Right cardiac atrium (tissue), 5 donors: Measurements from ENCODE around the gene TLL2. TPM values are rescaled to one million over a fixed set of nuclear protein-coding genes. Genes with fewer than 3 reads are reported as not detected.

Source experiments
- ATAC-seq, 2 donors: fragments of 200-7000 bp; cut with Tn5 transposase; one replicate each; pipeline versions ENCODE4 v1.8.0 to v1.9.1; 2020; ENCODE audit warnings: moderate library complexity in 2 of 2, mild to moderate bottlenecking in 1 of 2
- DNase-seq, 3 donors: peaks; one replicate each; pipeline ENCODE4 v3.0.0-alpha.2; 2020
- H3K27ac ChIP-seq: one replicate; pipeline ENCODE4 v1.5.1; 2013; ENCODE audit warnings: mild to moderate bottlenecking, low read length, control low read depth, moderate library complexity
- H3K27me3 ChIP-seq: one replicate; pipeline ENCODE4 v1.6.1; 2013; ENCODE audit not compliant: control insufficient read depth, insufficient read depth
- H3K4me1 ChIP-seq: one replicate; pipeline ENCODE4 v1.6.1; 2013; ENCODE audit warnings: low read length; ENCODE audit not compliant: control insufficient read depth, insufficient read depth
- H3K4me3 ChIP-seq: one replicate; pipeline ENCODE4 v1.5.1; 2013; ENCODE audit warnings: low read length, control low read depth
- H3K9me3 ChIP-seq: one replicate; pipeline ENCODE4 v1.6.1; 2013; ENCODE audit warnings: low read length; ENCODE audit not compliant: control insufficient read depth
- WGBS: extraction: QIAGEN DNeasy Blood & Tissue Kit; methylation state at CpG from one replicate; pipeline ENCODE4 v1.1.7; 2013; 5-methylcytosine and 5-hydroxymethylcytosine counted together
- intact Hi-C, 4 donors: fragments of 100-400 bp; cut with DNase I; formaldehyde crosslinking; loops; one replicate each; pipeline versions ENCODE4 v1.11.0 to v1.14.0; 2022 to 2023
- polyA plus RNA-seq: library from polyadenylated mRNA; stranded (reverse); fragments of 200-250 nt; gene quantifications from one replicate; pipeline ENCODE4 v1.2.3, GENCODE V29; 2013
- total RNA-seq, 4 donors: library from RNA; stranded (reverse); fragmentation: NEBNext Ultra II Directional; extraction: Animal tissue kit (Norgen Biotek cat#: 25700); gene quantifications; one replicate each; pipeline ENCODE4 v1.2.1, GENCODE V29; 2021
- donor health status: healthy with polysubstance abuse.
- donor health status: DM: no; HTN: yes; CAD: no.
- donor health status: DM: no; HTN: no; CAD: no.
- donor health status: DM: no; HTN: yes; CAD: no; lungs with severe emphysema.
- donor health status: DM: yes; HTN: yes; CAD: no.

The TLL2 gene
- total and polyA plus RNA-seq, 5 donors: 1.4 to 5.2 (median 1.9) TPM

- ATAC-seq: no peak
- no peaks in the 10 kb centered on the region for H3K27me3 ChIP-seq
- H3K4me1 ChIP-seq: no peaks in the 10 kb centered on the region
- intact Hi-C loops: no loop called here
- WGBS: 86% methylated on average over 12 of the region's 12 CpGs
- no peaks in the 10 kb centered on the region for H3K9me3 ChIP-seq
- DNase-seq: no peak
- H3K27ac ChIP-seq: no peak overlapping the region
- H3K4me3 ChIP-seq: no peak overlapping the region
Measured at GRCh38 chr10:96493871-96494525, 19.7 kb downstream of the TLL2 start.

DNA sequence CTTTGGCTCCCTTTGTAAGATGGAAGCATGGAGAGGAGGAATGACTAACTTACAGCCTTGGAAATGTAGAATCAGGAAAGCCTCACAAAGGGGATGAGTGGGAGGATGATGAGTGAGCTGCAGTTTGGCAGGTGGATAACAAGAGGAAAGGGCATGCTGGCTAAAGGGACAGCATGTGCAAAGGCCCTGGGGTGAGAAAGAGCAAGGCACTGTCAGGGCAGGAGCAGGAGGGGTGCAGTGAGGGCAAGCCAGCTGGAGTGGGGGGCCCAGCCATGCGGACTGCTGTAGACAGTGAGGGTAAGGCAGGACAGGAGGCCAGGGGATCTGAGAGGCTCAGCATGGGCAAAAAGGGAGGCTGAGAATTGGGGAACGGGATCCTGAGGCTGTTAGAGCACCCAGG is 20.5 kb downstream of the TLL2 start:
- ATAC-seq: no peak
- no peak overlapping the region for H3K4me3 ChIP-seq
- no peaks in the 10 kb centered on the region for H3K27me3 ChIP-seq
- DNase-seq: no peak
- intact Hi-C loops: no loop called here
- no peak overlapping the region for H3K27ac ChIP-seq
- 88% methylated on average over 2 of the region's 2 CpGs for WGBS
- H3K4me1 ChIP-seq: no peaks in the 10 kb centered on the region
- no peaks in the 10 kb centered on the region for H3K9me3 ChIP-seq

- Histone ChIP-seq H3K4me3 (no peak overlapping the region), H3K9me3 (no peaks in the 10 kb centered on the region), H3K27ac (no peak overlapping the region), H3K4me1 (no peaks in the 10 kb centered on the region), H3K27me3 (no peaks in the 10 kb centered on the region)
- 79% methylated on average over 3 of the region's 3 CpGs for WGBS
- ATAC-seq (no peak), DNase-seq (no peak)
- intact Hi-C loops: no loop called here
Measured at GRCh38 chr10:96491303-96491702, 22.4 kb downstream of the TLL2 start.

DNA sequence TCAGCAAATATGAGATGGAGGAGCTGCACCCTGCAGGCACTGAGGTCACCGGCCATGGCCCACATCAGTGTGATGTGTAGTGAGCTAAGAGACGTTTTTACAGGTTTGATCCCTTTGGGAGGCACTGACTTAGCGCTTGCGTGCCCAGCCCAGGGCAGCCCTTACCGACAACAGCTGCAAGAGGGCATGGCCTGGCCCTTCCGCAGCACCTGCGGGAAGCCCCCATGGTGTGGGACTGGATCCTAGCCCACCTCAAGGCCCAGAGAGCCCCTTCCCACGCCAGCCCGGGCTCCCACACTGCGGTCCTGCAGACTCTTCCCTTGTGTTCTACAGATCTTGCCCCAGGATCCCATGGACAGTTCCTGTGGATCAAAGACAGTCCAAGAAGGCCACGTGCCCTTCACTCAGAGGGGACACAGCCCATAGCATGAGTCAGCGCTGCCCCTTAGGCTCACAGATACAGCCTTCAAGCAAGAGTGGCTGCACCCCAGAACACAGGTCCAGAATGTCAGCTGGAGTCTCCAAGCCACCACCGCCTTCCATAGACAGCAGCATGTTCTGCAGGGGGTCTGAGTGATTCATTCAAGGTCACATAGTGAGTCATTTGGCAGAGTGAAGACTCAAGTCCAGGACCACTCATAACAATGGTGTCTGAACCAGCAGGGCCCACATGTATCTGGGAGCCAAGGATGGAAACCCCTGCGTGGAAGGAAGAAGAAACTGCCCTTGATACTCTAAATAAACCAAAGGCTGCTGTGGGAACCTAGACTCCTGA is 25.4 kb downstream of the TLL2 start:
- WGBS: 88% methylated on average over 14 of the region's 14 CpGs
- ATAC-seq (no peak), DNase-seq (no peak)
- intact Hi-C loops: no loop called here
- no peaks in the 10 kb centered on the region for H3K4me1 ChIP-seq
- no peaks in the 10 kb centered on the region for H3K27me3 ChIP-seq
- H3K27ac ChIP-seq: no peak overlapping the region
- no peaks in the 10 kb centered on the region for H3K9me3 ChIP-seq
- H3K4me3 ChIP-seq: no peak overlapping the region

GRCh38 chr10:96482815-96483588 is 30.7 kb downstream of the TLL2 start:
- DNase-seq (no peak), ATAC-seq (no peak)
- Histone ChIP-seq H3K4me3 (no peak overlapping the region), H3K27ac (no peak overlapping the region), H3K27me3 (peaks cover 5% of the 10 kb centered on the region), H3K4me1 (no peaks in the 10 kb centered on the region), H3K9me3 (no peaks in the 10 kb centered on the region)
- 68% methylated on average over 4 of the region's 4 CpGs for WGBS
- intact Hi-C loops: no loop called here

DNA sequence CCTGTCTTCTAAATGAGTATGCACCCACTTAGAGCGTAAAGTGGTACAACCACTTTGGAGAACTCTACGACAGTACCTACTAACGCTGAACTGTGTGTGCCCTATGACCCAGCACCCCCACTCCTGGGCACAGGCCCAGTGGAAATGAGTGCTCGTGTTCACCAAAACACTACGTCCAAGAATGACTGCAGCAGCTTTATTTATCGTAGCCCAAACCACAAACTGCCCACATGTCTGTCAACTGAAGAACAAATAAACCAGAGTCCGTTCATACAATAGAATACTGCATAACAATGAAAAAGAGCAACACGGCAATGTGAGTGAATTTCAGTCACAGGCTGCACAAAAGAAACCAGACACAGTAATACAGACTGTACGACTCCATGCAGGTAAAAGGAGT is 35.4 kb downstream of the TLL2 start:
- no peak for ATAC-seq
- WGBS: 79% methylated on average over 9 of the region's 9 CpGs
- intact Hi-C loops: no loop called here
- Histone ChIP-seq H3K4me1 (no peaks in the 10 kb centered on the region), H3K9me3 (no peaks in the 10 kb centered on the region), H3K27me3 (peaks cover 5% of the 10 kb centered on the region), H3K27ac (no peak overlapping the region), H3K4me3 (no peak overlapping the region)
- DNase-seq: no peak

GRCh38 chr10:96473866-96474265 is 39.9 kb downstream of the TLL2 start:
- H3K9me3 ChIP-seq: no peaks in the 10 kb centered on the region
- no peak overlapping the region for H3K27ac ChIP-seq
- ATAC-seq: no peak
- no peaks in the 10 kb centered on the region for H3K4me1 ChIP-seq
- H3K27me3 ChIP-seq: no peaks in the 10 kb centered on the region
- no peak for DNase-seq
- H3K4me3 ChIP-seq: no peak overlapping the region
- intact Hi-C loops: no loop called here
- 78% methylated on average over 9 of the region's 9 CpGs for WGBS

- no peaks in the 10 kb centered on the region for H3K9me3 ChIP-seq
- no peaks in the 10 kb centered on the region for H3K27me3 ChIP-seq
- 23% methylated on average over 4 of the region's 4 CpGs for WGBS
- ATAC-seq: peak; percentile 55 to 71
- no peak overlapping the region for H3K4me3 ChIP-seq
- DNase-seq: no peak
- no peaks in the 10 kb centered on the region for H3K4me1 ChIP-seq
- no peak overlapping the region for H3K27ac ChIP-seq
- intact Hi-C loops: no loop called here
Measured at GRCh38 chr10:96470116-96470743, 43.5 kb downstream of the TLL2 start.

GRCh38 chr10:96468845-96469244 is 44.9 kb downstream of the TLL2 start:
- no peaks in the 10 kb centered on the region for H3K27me3 ChIP-seq
- 51% methylated on average over 5 of the region's 5 CpGs for WGBS
- no peaks in the 10 kb centered on the region for H3K4me1 ChIP-seq
- H3K4me3 ChIP-seq: no peak overlapping the region
- no peaks in the 10 kb centered on the region for H3K9me3 ChIP-seq
- H3K27ac ChIP-seq: no peak overlapping the region
- intact Hi-C loops: no loop called here
- ATAC-seq (no peak), DNase-seq (no peak)

DNA sequence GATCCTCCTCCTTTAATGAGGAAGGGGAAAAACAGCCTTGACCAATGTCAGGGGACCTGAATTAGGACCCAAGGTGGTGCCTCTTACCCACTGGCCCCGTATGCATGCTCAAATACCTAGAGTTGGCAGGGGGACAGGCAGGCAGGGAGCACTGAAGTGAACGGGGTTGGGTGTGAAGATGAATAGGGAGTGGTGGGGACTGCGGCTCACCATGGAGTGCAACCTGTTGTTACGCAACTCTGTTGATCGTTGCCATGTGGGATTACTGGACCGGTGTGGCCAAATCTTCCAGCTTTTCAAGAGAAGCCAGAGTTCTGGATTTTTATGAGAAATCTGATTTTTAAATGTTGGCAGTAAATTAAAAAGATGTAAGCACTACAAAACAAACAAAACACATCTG is 48.1 kb downstream of the TLL2 start:
- Histone ChIP-seq H3K27me3 (no peaks in the 10 kb centered on the region), H3K4me1 (no peaks in the 10 kb centered on the region), H3K27ac (no peak overlapping the region), H3K9me3 (no peaks in the 10 kb centered on the region), H3K4me3 (no peak overlapping the region)
- DNase-seq: no peak
- ATAC-seq: no peak
- intact Hi-C loops: no loop called here
- WGBS: 91% methylated on average over 6 of the region's 6 CpGs

DNA sequence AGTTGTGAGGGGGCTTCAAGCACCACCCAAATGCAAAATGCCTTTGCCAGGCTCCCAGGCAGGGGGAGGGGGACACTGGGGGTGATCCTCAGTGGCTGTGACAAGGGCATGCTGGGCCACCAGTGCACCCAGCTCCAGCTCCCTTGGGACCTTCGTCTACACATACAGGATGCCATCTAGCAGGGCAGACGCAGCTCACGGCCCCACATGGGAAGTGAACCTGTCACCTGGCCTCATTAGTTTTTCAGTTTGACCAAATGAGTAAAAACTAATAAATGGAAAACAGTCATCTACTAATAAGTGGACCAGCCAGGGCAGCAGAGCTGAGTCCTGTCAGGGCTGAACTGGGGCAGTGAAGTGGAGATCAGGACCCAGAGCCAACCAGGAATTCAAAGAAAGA is 50.2 kb downstream of the TLL2 start:
- Histone ChIP-seq H3K27ac (no peak overlapping the region), H3K4me3 (no peak overlapping the region), H3K9me3 (no peaks in the 10 kb centered on the region), H3K27me3 (no peaks in the 10 kb centered on the region), H3K4me1 (no peaks in the 10 kb centered on the region)
- no peak for ATAC-seq
- intact Hi-C loops: no loop called here
- 73% methylated on average over 3 of the region's 3 CpGs for WGBS
- DNase-seq: no peak
